K562 (cell line): ENCODE data around the gene HYOU1. TPM values are rescaled to one million over a fixed set of nuclear protein-coding genes. Genes with fewer than 3 reads are reported as not detected.
A peak's percentile ranks its signal among the peaks of the same experiment; 100 is the strongest.

Experiments used
- ATAC-seq: fragments of 200-7000 bp; cut with Tn5 transposase; 3 replicates; pipeline ENCODE4 v1.9.1; 2020; ENCODE audit warnings: moderate library complexity
- BruUV-seq: library from RNA; stranded (reverse); fragments of 400-500 nt; replicated peaks from 2 replicates; lab custom pipeline; 2021; lab: Mats Ljungman, UMichigan
- CTCF ChIA-PET: fragments of 300-600 bp; formaldehyde crosslinking; extraction: SDS; loops from one replicate; lab custom pipeline; 2021; ENCODE audit warnings: low intra/inter-chr PET ratio; lab: Yijun Ruan, JAX
- POLR2A ChIA-PET: fragments of 300-600, 350-650 bp; sonication (Branson Sonifier 250); formaldehyde crosslinking; extraction: SDS; loops from one replicate; lab custom pipeline; 2021; ENCODE audit warnings: antibody characterized with exemption, inconsistent platforms; lab: Yijun Ruan, JAX
- DNase-seq, 4 experiments: peaks; one replicate each; pipeline versions ENCODE4 v3.0.0 to v3.0.0-alpha.2; 2011 to 2018; ENCODE audit warnings: low spot score in 3 of 4, mixed read lengths in 3 of 4; ENCODE audit errors: extremely low read depth in 1 of 4
- FAIRE-seq: peaks from 2 replicates; lab custom pipeline; 2011; peaks lifted over from hg19 to GRCh38; lab: Jason Lieb, UNC
- H2AFZ ChIP-seq: 2 replicates; pipeline ENCODE4 v1.6.0; 2011; ENCODE audit warnings: low read depth, low read length, control low read depth, inconsistent platforms
- H3K27ac ChIP-seq: fragments of 200-600 bp; 3 replicates; pipeline ENCODE4 v1.8.0; 2011; ENCODE audit warnings: low read depth, mild to moderate bottlenecking, control low read depth, inconsistent platforms, low read length, moderate library complexity, mixed read lengths; ENCODE audit errors: extremely low read depth
- H3K27me3 ChIP-seq, 2 experiments: fragments of 300-600 bp in 1 of 2; 2 replicates in 1 of 2; 3 replicates in 1 of 2; pipeline versions ENCODE4 v1.6.0 to v1.8.0; 2011; ENCODE audit warnings: inconsistent platforms in 2 of 2, low read length in 2 of 2, mild to moderate bottlenecking in 1 of 2, mixed read lengths in 1 of 2, moderate library complexity in 1 of 2; ENCODE audit not compliant: control insufficient read depth in 2 of 2, insufficient read depth in 2 of 2
- H3K36me3 ChIP-seq: fragments of 300-600 bp; 3 replicates; pipeline ENCODE4 v1.8.0; 2011; ENCODE audit warnings: mild to moderate bottlenecking, low read length, inconsistent platforms; ENCODE audit not compliant: control insufficient read depth, insufficient read depth
- H3K4me1 ChIP-seq, 2 experiments: fragments of 200-600 bp in 1 of 2; replicated peaks in 1 of 2; 2 replicates in 1 of 2; 3 replicates in 1 of 2; pipeline versions ENCODE4 v1.5.1 to v1.8.0; 2011; ENCODE audit warnings: inconsistent platforms in 2 of 2, low read length in 2 of 2, mild to moderate bottlenecking in 1 of 2, mixed read lengths in 1 of 2, moderate library complexity in 1 of 2; ENCODE audit not compliant: control insufficient read depth in 2 of 2, insufficient read depth in 2 of 2
- H3K4me2 ChIP-seq: 2 replicates; pipeline ENCODE4 v1.6.1; 2011; ENCODE audit warnings: low read length, control low read depth, inconsistent platforms, mixed read lengths; ENCODE audit not compliant: insufficient read depth
- H3K4me3 ChIP-seq: fragments of 200-600 bp; sonication (generic), shearing (Covaris generic); 2 replicates; pipeline ENCODE4 v1.5.1; 2016; ENCODE audit warnings: control low read depth, inconsistent platforms
- H3K79me2 ChIP-seq: fragments of 200-600 bp; 3 replicates; pipeline ENCODE4 v1.8.0; 2011; ENCODE audit warnings: low read length, inconsistent platforms; ENCODE audit not compliant: control insufficient read depth, insufficient read depth
- H3K9ac ChIP-seq, 2 experiments: 2 replicates each; pipeline versions ENCODE4 v1.6.0 to v1.6.1; 2011; ENCODE audit warnings: low read depth in 2 of 2, low read length in 2 of 2, control low read depth in 1 of 2, inconsistent platforms in 1 of 2, mild to moderate bottlenecking in 1 of 2, mixed read lengths in 1 of 2; ENCODE audit not compliant: insufficient read depth in 1 of 2
- H3K9me1 ChIP-seq: one replicate; pipeline ENCODE4 v1.6.0; 2011; ENCODE audit warnings: inconsistent platforms, mild to moderate bottlenecking, low read length, moderate library complexity; ENCODE audit not compliant: control insufficient read depth, insufficient read depth
- H3K9me3 ChIP-seq: replicated peaks from 2 replicates; pipeline ENCODE4 v1.5.1; 2011; ENCODE audit warnings: low read depth, low read length, inconsistent platforms; ENCODE audit not compliant: control insufficient read depth, insufficient read depth
- H4K20me1 ChIP-seq: replicated peaks from 2 replicates; pipeline ENCODE4 v1.6.1; 2011; ENCODE audit warnings: low read length, inconsistent platforms, mixed read lengths; ENCODE audit not compliant: control insufficient read depth, insufficient read depth
- BCLAF1 ChIP-seq, 2 experiments: fragments of 450-650 bp in 1 of 2; IDR thresholded peaks; 2 replicates each; pipeline ENCODE4 v1.6.1; 2011 to 2017; ENCODE audit warnings: low read depth in 2 of 2, antibody characterized with exemption in 1 of 2, borderline replicate concordance in 1 of 2, low read length in 1 of 2, mild to moderate bottlenecking in 1 of 2, mixed read lengths in 1 of 2; ENCODE audit not compliant: control insufficient read depth in 1 of 2
- BHLHE40 ChIP-seq: IDR thresholded peaks from 2 replicates; pipeline ENCODE4 v1.6.1; 2011; ENCODE audit warnings: low read length, improper control_type of control experiment
- E2F6 ChIP-seq, 2 experiments: IDR thresholded peaks; 2 replicates each; pipeline ENCODE4 v1.6.1; 2011; ENCODE audit warnings: borderline replicate concordance in 1 of 2, control low read depth in 1 of 2, low read depth in 1 of 2, low read length in 1 of 2, mild to moderate bottlenecking in 1 of 2, mixed read lengths in 1 of 2, moderate library complexity in 1 of 2; ENCODE audit not compliant: insufficient read depth in 1 of 2, insufficient read length in 1 of 2, poor library complexity in 1 of 2, severe bottlenecking in 1 of 2; ENCODE audit errors: extremely low read depth in 1 of 2
- EWSR1 ChIP-seq: fragments of 450-650 bp; IDR thresholded peaks from 2 replicates; pipeline ENCODE4 v1.6.1; 2018; ENCODE audit warnings: borderline replicate concordance, mild to moderate bottlenecking, low read depth, moderate library complexity; ENCODE audit not compliant: partially characterized antibody
- HNRNPUL1 ChIP-seq: fragments of 200-400 bp; formaldehyde crosslinking; IDR thresholded peaks from 2 replicates; pipeline ENCODE4 v1.6.1; 2017; ENCODE audit warnings: low read length
- MAX ChIP-seq: sonication (generic); formaldehyde crosslinking; IDR thresholded peaks from 2 replicates; pipeline ENCODE4 v1.9.0; 2022; ENCODE audit warnings: mild to moderate bottlenecking, missing genetic modification reagents
- NR2C1 ChIP-seq, 2 experiments: fragments of 450-650 bp; IDR thresholded peaks; 2 replicates each; pipeline ENCODE4 v1.6.1; 2017; ENCODE audit warnings: mild to moderate bottlenecking in 2 of 2, antibody characterized with exemption in 1 of 2, inconsistent platforms in 1 of 2, missing compliant biosample characterization in 1 of 2, missing genetic modification characterization in 1 of 2
- PHF8 ChIP-seq: fragments of 200-600 bp; sonication (generic); IDR thresholded peaks from 2 replicates; pipeline ENCODE4 v1.6.1; 2012; ENCODE audit warnings: mixed run types, mild to moderate bottlenecking, inconsistent platforms, low read length, moderate library complexity, borderline replicate concordance
- SMARCC2 ChIP-seq: fragments of 450-650 bp; IDR thresholded peaks from 2 replicates; pipeline ENCODE4 v1.6.1; 2017; ENCODE audit warnings: antibody characterized with exemption, moderate library complexity, mild to moderate bottlenecking, low read depth
- ZC3H4 ChIP-seq: sonication (generic); formaldehyde crosslinking; IDR thresholded peaks from 2 replicates; pipeline ENCODE4 v1.9.0; 2021; ENCODE audit warnings: missing genetic modification reagents, borderline replicate concordance
- ZNF280B ChIP-seq: fragments of 250-450 bp; sonication (Bioruptor Pico); IDR thresholded peaks from 2 replicates; pipeline ENCODE4 v1.5.1; 2021; ENCODE audit warnings: mild to moderate bottlenecking
- ZNF3 ChIP-seq: fragments of 250-450 bp; sonication (Bioruptor Pico); IDR thresholded peaks from 2 replicates; pipeline ENCODE4 v1.5.0; 2021; ENCODE audit warnings: mild to moderate bottlenecking, moderate library complexity
- ZNF780A ChIP-seq: fragments of 250-450 bp; sonication (Bioruptor Pico); IDR thresholded peaks from 2 replicates; pipeline ENCODE4 v1.5.0; 2021; ENCODE audit warnings: mild to moderate bottlenecking
- WGBS: fragments of 100-300 bp; shearing (Covaris generic); methylation state at CpG from one replicate; pipeline ENCODE4 v1.1.6; 2016; ENCODE audit warnings: low coverage, mixed read lengths; ENCODE audit not compliant: insufficient coverage; ENCODE audit errors: missing lambda C conversion rate; 5-methylcytosine and 5-hydroxymethylcytosine counted together
- in situ Hi-C: fragments of 300-500 bp; cut with MboI; formaldehyde crosslinking; loops from 4 replicates; pipeline ENCODE4 v1.15.0; 2018; ENCODE audit warnings: inconsistent platforms, mixed read lengths
- intact Hi-C: fragments of 100-400 bp; cut with micrococcal nuclease; formaldehyde crosslinking; loops from 2 replicates; pipeline ENCODE4 v1.14.2; 2022
- polyA plus RNA-seq, 8 experiments: library from polyadenylated mRNA; depleted of rRNA in 4 of 8; stranded (reverse) in 5 of 8; unstranded in 3 of 8; fragments of >200 nt; fragmentation: Nextera tagmentation in 2 of 8; fragmentation: Illumina TruSeq in 1 of 8; extraction: Ambion mirVana in 2 of 8; extraction: Trizol in 1 of 8; gene quantifications; 2 replicates each; pipeline versions ENCODE4 v1.2.1 to v1.2.3, GENCODE V29; 2011 to 2014; ENCODE audit warnings: inconsistent platforms in 1 of 8, missing spikeins in 1 of 8
- total RNA-seq, 7 experiments: library from RNA; depleted of rRNA in 6 of 7; stranded (reverse); fragments of >200 nt in 6 of 7; fragmentation: Illumina TruSeq in 2 of 7; extraction: Trizol in 2 of 7; gene quantifications; 2 replicates each; pipeline versions ENCODE4 v1.2.1 to v1.2.3, GENCODE V29; 2011 to 2021; ENCODE audit warnings: low replicate concordance in 1 of 7

Gene HYOU1
- total and polyA plus RNA-seq, 9 of the 15 experiments (the other 6 are each of a cell fraction or from before 2014, with no cell fraction given): 19.5 to 197 (median 128) TPM

- ChIA-PET CTCF (interaction anchor here (0.6 kb wide), 1 partner anchor 11 kb away, joined by 3 read pairs; no protein-coding TSS in a partner anchor), POLR2A (interaction anchor here (0.6 to 5.9 kb wide), 15 partner anchors 9 to 409 kb away, joined by 3 to 33 read pairs (median 4); partner anchors contain the start of genes PHLDB1 and VPS11)
- peak overlapping the region; percentile 99; the same call in 1 of the 2 replicates for H3K4me3 ChIP-seq
- no peak overlapping the region for H2AFZ ChIP-seq
- H4K20me1 ChIP-seq: 0 out of 2 replicates have a peak, but pooled peaks cover 3% of the 10 kb centered on the region
- in situ Hi-C loops: no loop called here
- H3K4me1 ChIP-seq: peaks cover 8 to 12% of the 10 kb centered on the region in 2 experiments; a peak in 4 of 5 replicates
- peak overlapping the region; percentile 74 to 100; a peak in 3 of 4 replicates for H3K9ac ChIP-seq
- BruUV-seq: no TSS peak
- intact Hi-C loops: loop anchor here (5.0 kb wide), 2 partner anchors 71 to 86 kb away; partner anchors contain the start of gene DPAGT1
- H3K79me2 ChIP-seq: peaks cover 59% of the 10 kb centered on the region
- peak overlapping the region; percentile 97 for H3K27ac ChIP-seq
- FAIRE-seq (no peak), ATAC-seq (no peak), DNase-seq (peak in 2 of 4 experiments; percentile 3 to 9)
- H3K36me3 ChIP-seq: peaks cover 78% of the 10 kb centered on the region
- peak overlapping the region; percentile 98 for H3K4me2 ChIP-seq
- 47% methylated on average over 13 of the region's 14 CpGs for WGBS
- H3K9me3 ChIP-seq: no peaks in the 10 kb centered on the region; the same call in 1 of the 2 replicates
- no peaks in the 10 kb centered on the region for H3K9me1 ChIP-seq
- no peaks in the 10 kb centered on the region for H3K27me3 ChIP-seq
- TF ChIP-seq EWSR1 (no peak), BHLHE40 (no peak), MAX (CRISPR knock-in tag) (no peak), HNRNPUL1 (0 out of 2 replicates have a peak, but pooled peaks have one; percentile 11), E2F6 (IDR thresholded peaks at IDR 0.05; ENCODE audit: borderline replicate concordance in 1 of 2, extremely low read depth in 1 of 2, insufficient read depth in 1 of 2, insufficient read length in 1 of 2, low read depth in 1 of 2, low read length in 1 of 2, poor library complexity in 1 of 2, severe bottlenecking in 1 of 2) (no peak), PHF8 (no peak), ZNF3 (CRISPR knock-in tag) (no peak), NR2C1 (IDR thresholded peaks at IDR 0.05) (no peak), NR2C1 (tag; IDR thresholded peaks at IDR 0.05) (no peak), SMARCC2 (no peak), ZC3H4 (CRISPR knock-in tag) (no peak), BCLAF1 (IDR thresholded peaks at IDR 0.05; ENCODE audit: borderline replicate concordance in 1 of 2, control insufficient read depth in 1 of 2, low read depth in 2 of 2, low read length in 1 of 2) (no peak), ZNF280B (no peak), ZNF780A (CRISPR knock-in tag) (no peak)
These were observed 40.6 kb downstream of the HYOU1 start for GRCh38 chr11:119016216-119017009.
